ENCODE results near the gene RSBN1L.

DNA sequence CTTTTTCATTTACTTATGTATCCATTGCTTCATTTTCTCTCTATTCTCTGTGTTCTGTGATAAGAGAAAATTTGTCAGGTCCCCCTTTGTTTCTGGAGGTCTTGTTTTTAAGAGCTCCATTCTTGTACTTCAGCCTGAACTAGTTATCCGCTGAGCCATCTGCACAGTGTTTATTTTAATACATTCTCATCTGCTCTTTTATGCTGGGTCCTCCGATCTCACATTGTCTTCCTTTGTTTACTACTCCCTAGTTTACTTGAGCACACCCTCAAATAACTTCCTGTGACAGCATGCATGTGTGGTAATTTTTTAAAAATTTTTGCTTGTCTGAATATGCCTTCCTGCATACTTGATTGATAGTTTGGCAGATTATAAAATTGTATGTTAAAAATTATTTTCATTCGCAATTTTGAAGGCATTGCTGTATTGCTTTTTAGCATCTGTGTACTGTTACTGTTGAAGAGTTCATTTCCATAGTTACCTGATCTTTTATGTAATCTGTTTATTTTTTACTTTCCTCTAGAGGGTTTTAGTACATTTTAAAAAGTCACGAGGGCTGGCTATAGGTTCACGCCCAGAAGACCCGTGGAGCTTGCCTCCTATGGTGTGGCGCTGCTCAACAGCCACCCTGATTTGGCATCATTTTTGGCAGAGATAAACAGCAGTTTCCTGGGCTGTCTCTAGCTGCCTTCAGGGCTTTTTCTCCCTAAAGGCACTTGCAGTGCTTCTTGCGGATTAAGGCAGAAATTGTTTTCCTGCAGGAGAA is 31.9 kb downstream of the RSBN1L start:
- TF ChIP-seq, protein P1, sequence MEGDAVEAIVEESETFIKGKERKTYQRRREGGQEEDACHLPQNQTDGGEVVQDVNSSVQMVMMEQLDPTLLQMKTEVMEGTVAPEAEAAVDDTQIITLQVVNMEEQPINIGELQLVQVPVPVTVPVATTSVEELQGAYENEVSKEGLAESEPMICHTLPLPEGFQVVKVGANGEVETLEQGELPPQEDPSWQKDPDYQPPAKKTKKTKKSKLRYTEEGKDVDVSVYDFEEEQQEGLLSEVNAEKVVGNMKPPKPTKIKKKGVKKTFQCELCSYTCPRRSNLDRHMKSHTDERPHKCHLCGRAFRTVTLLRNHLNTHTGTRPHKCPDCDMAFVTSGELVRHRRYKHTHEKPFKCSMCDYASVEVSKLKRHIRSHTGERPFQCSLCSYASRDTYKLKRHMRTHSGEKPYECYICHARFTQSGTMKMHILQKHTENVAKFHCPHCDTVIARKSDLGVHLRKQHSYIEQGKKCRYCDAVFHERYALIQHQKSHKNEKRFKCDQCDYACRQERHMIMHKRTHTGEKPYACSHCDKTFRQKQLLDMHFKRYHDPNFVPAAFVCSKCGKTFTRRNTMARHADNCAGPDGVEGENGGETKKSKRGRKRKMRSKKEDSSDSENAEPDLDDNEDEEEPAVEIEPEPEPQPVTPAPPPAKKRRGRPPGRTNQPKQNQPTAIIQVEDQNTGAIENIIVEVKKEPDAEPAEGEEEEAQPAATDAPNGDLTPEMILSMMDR (IDR thresholded peaks at IDR 0.05): no peak
- no peak for TF ChIP-seq POLR2A (IDR thresholded peaks at IDR 0.05)
